Colonic mucosa (tissue), 4 donors: ENCODE measurements around the gene FAM13A. TPM values are rescaled to one million over a fixed set of nuclear protein-coding genes. Genes with fewer than 3 reads are reported as not detected.

Experiments
- DNase-seq: peaks from one replicate; pipeline ENCODE4 v3.0.0-alpha.2; 2020
- H3K27ac ChIP-seq: fragments of 200-600 bp; one replicate; pipeline ENCODE4 v1.8.0; 2021
- H3K27me3 ChIP-seq: fragments of 200-600 bp; one replicate; pipeline ENCODE4 v1.8.0; 2021
- H3K36me3 ChIP-seq: fragments of 200-600 bp; one replicate; pipeline ENCODE4 v1.8.0; 2021
- H3K4me1 ChIP-seq: fragments of 200-600 bp; one replicate; pipeline ENCODE4 v1.8.0; 2021; ENCODE audit warnings: mild to moderate bottlenecking
- H3K4me3 ChIP-seq: fragments of 200-600 bp; one replicate; pipeline ENCODE4 v1.8.0; 2021
- H3K9ac ChIP-seq, 2 donors: one replicate each; pipeline ENCODE4 v1.7.0; 2013; ENCODE audit warnings: control low read depth in 2 of 2, low read depth in 2 of 2, low read length in 2 of 2
- H3K9me3 ChIP-seq: fragments of 200-600 bp; one replicate; pipeline ENCODE4 v1.8.0; 2021
- intact Hi-C: fragments of 100-400 bp; cut with DNase I; formaldehyde crosslinking; loops from one replicate; pipeline ENCODE4 v1.14.1; 2022
- total RNA-seq, 2 donors: library from RNA; stranded (reverse); fragmentation: NEBNext Ultra II Directional in 1 of 2; extraction: Animal tissue kit (Norgen Biotek cat#: 25700) in 1 of 2; gene quantifications; one replicate each; pipeline ENCODE4 v1.2.1, GENCODE V29; 2021
- TF ChIP-seq, protein P1 (sequence below): fragments of 200-600 bp; IDR thresholded peaks from one replicate; pipeline ENCODE4 v1.8.0; 2022; ENCODE audit warnings: antibody characterized with exemption, mild to moderate bottlenecking
- donor health status: healthy.
- donor health status: DM: no; HTN: no; CAD: no.
- donor health status: DM: no; HTN: no; CAD: no.

FAM13A gene
- total RNA-seq, 2 donors from 2014 or later = 34.0 to 248 TPM

DNA sequence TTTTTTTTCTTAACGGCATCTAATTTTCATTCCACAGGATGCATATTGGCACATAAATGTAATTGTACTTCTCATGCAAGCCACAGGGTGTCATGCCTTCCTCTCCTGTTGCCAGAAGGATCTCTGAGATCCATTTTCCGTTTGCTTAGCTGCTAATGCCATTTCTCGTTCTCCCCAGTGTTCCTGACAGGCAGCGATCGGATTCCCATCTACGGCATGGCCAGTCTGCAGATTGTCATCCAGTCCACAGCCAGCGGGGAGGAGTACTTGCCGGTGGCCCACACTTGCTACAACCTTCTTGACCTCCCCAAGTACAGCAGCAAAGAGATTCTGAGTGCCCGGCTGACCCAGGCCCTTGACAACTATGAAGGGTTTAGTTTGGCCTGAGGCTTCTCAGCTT lies 350.4 kb downstream of the FAM13A start:
- Histone ChIP-seq H3K4me3 (no peak overlapping the region), H3K27me3 (no peaks in the 10 kb centered on the region), H3K9ac (no peak overlapping the region), H3K9me3 (no peaks in the 10 kb centered on the region), H3K27ac (no peak overlapping the region), H3K36me3 (peaks cover 6% of the 10 kb centered on the region), H3K4me1 (no peaks in the 10 kb centered on the region)
- TF ChIP-seq, protein P1, sequence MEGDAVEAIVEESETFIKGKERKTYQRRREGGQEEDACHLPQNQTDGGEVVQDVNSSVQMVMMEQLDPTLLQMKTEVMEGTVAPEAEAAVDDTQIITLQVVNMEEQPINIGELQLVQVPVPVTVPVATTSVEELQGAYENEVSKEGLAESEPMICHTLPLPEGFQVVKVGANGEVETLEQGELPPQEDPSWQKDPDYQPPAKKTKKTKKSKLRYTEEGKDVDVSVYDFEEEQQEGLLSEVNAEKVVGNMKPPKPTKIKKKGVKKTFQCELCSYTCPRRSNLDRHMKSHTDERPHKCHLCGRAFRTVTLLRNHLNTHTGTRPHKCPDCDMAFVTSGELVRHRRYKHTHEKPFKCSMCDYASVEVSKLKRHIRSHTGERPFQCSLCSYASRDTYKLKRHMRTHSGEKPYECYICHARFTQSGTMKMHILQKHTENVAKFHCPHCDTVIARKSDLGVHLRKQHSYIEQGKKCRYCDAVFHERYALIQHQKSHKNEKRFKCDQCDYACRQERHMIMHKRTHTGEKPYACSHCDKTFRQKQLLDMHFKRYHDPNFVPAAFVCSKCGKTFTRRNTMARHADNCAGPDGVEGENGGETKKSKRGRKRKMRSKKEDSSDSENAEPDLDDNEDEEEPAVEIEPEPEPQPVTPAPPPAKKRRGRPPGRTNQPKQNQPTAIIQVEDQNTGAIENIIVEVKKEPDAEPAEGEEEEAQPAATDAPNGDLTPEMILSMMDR = no peak
- DNase-seq = no peak
- intact Hi-C loops = loop anchor here (10.0 kb wide), 1 partner anchor 318 kb away; no protein-coding TSS in a partner anchor

DNA sequence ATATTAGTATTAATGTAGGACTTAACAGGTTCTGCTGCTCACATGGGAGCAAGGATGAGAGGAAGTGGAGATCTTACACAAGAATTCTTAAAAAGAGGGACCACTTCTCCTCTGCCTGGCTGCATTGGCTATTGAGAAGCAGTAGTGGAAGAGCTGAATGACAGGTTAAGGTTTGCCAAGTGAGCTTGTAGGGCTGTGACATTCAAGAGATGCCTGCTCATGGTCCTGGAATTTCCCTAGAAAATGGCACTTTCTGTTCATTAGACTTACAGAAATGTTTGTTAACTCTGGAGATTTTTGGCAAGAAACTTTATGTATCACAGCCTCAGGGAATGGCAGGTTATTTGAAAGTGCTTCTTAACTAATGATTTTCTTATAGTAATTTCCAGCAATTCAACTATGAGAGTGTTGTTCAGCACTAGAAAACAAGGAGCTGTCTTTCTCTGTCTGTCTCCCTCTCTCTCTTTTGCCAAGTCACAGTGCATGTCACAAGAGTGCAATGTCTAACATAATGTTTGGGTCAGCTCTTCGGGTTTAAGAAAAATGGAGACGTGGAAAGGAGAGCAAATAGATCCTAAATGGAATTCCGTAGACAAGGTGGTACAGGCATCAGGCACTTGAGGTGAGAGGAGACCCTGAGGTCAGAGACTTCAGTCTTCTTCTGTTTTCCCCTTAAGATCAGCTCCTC lies 351.0 kb downstream of the FAM13A start:
- no peak overlapping the region for H3K27ac ChIP-seq
- no peaks in the 10 kb centered on the region for H3K27me3 ChIP-seq
- no peak overlapping the region for H3K9ac ChIP-seq
- no peaks in the 10 kb centered on the region for H3K4me1 ChIP-seq
- TF ChIP-seq, protein P1 = no peak
- no peaks in the 10 kb centered on the region for H3K9me3 ChIP-seq
- intact Hi-C loops = loop anchor here (10.0 kb wide), 1 partner anchor 319 kb away; no protein-coding TSS in a partner anchor
- peaks cover 6% of the 10 kb centered on the region for H3K36me3 ChIP-seq
- no peak overlapping the region for H3K4me3 ChIP-seq
- no peak for DNase-seq

DNA sequence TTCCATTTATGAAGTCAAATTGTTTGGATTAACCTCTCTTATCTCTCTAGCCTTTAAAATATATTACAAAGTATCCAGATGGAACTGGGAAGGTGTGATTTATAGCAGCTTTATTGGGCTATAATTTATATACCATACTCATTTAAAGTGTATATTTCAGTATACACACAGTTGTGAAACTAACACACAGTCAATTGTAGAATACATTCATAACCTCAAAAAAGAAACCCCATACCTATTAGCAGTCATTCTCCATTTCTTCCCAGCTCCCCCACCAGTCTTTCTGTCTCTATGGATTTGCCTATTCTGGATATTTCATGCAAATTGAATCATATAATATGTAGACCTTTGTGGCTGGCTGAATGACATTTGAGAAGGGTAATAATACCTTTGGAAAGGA lies 351.8 kb downstream of the FAM13A start:
- H3K36me3 ChIP-seq = peaks cover 6% of the 10 kb centered on the region
- H3K4me1 ChIP-seq = no peaks in the 10 kb centered on the region
- H3K9me3 ChIP-seq = no peaks in the 10 kb centered on the region
- no peak overlapping the region for H3K9ac ChIP-seq
- no peaks in the 10 kb centered on the region for H3K27me3 ChIP-seq
- intact Hi-C loops = loop anchor here (10.0 kb wide), 1 partner anchor 320 kb away; no protein-coding TSS in a partner anchor
- TF ChIP-seq, protein P1 = no peak
- H3K27ac ChIP-seq = no peak overlapping the region
- DNase-seq = no peak
- H3K4me3 ChIP-seq = no peak overlapping the region

DNA sequence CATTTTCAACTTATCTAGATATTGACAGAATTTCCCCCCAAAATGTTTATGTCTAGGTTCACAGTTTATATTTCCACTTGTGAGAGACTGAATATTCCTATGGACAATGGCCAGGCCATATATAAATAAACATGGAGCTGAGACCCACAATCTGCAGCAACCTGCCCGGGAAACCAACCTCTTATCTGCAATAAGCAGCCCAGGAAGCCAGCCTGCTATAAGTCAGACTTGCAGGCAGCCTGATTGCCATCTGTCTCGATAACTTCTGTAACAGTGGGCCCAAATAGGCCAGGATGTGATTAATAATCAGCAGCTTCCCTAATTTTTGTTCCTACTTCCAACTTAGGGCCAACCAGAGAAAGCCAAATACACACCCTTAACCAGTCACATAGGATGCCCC lies 354.2 kb downstream of the FAM13A start:
- intact Hi-C loops = loop anchor here (10.0 kb wide), 1 partner anchor 322 kb away; no protein-coding TSS in a partner anchor
- TF ChIP-seq, protein P1 = no peak
- no peak overlapping the region for H3K9ac ChIP-seq
- no peak for DNase-seq
- H3K27me3 ChIP-seq = no peaks in the 10 kb centered on the region
- H3K36me3 ChIP-seq = peaks cover 6% of the 10 kb centered on the region
- H3K9me3 ChIP-seq = no peaks in the 10 kb centered on the region
- H3K4me3 ChIP-seq = no peak overlapping the region
- no peak overlapping the region for H3K27ac ChIP-seq
- H3K4me1 ChIP-seq = no peaks in the 10 kb centered on the region

DNA sequence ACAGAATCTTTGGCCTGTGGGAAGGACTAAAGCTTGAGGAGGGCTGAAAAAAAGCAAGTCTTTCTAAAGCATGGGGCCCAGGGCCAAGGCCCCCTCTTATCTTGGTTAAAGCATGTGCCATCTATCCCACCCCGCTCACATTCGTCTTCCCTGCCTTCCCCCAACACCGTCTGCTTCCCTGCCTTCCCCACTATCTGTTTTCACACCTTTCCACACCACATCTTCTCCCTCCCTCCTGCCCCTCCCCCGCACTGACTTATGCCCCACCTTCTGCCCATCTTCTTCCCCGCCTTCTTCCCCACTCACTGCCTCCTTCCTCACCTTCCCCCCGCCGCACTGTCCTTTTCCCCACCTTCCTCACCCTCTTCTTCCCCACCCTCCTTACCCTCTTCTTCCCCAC lies 358.5 kb downstream of the FAM13A start:
- H3K4me1 ChIP-seq = no peaks in the 10 kb centered on the region
- TF ChIP-seq, protein P1 = no peak
- DNase-seq = no peak
- H3K27ac ChIP-seq = no peak overlapping the region
- no peak overlapping the region for H3K4me3 ChIP-seq
- intact Hi-C loops = no loop called here
- H3K27me3 ChIP-seq = no peaks in the 10 kb centered on the region
- H3K36me3 ChIP-seq = no peaks in the 10 kb centered on the region
- H3K9ac ChIP-seq = no peak overlapping the region
- no peaks in the 10 kb centered on the region for H3K9me3 ChIP-seq
